GM21576 (cell line): ENCODE data around the gene AMELX.

ENCODE experiments used
- ATAC-seq: cut with Tn5 transposase; IDR thresholded peaks from one replicate; pipeline ENCODE4 v1.9.1; 2021; ENCODE audit warnings: mild to moderate bottlenecking, moderate library complexity; ENCODE audit not compliant: unreplicated experiment

AMELX gene

GRCh38 chrX:11305641-11306040 lies 12.4 kb downstream of the AMELX start:
- ATAC-seq = no peak

GRCh38 chrX:11309220-11309619 lies 16.0 kb downstream of the AMELX start:
- no peak for ATAC-seq

DNA sequence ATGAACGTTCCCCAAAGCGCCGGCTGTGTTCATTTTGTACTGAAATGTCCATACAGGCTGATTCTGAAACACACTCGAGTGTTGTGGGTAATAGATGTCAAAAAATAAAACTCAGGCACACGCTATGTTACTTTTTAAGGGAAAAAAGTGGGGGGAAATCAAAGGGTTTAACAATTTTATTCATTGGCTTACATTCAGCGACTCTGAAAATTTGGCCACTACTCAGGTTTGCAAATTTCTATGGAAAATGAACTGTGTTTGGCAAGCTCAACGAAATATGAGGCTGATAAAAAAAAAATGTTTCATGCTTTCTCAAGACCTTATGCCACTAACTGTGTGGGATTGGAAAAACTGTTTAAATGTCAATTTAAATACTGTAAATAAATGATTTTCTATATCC lies 18.5 kb downstream of the AMELX start:
- ATAC-seq = no peak

GRCh38 chrX:11319806-11320520 lies 26.8 kb downstream of the AMELX start:
- no peak for ATAC-seq

- no peak for ATAC-seq
These were observed 28.8 kb downstream of the AMELX start for GRCh38 chrX:11321986-11322385.

DNA sequence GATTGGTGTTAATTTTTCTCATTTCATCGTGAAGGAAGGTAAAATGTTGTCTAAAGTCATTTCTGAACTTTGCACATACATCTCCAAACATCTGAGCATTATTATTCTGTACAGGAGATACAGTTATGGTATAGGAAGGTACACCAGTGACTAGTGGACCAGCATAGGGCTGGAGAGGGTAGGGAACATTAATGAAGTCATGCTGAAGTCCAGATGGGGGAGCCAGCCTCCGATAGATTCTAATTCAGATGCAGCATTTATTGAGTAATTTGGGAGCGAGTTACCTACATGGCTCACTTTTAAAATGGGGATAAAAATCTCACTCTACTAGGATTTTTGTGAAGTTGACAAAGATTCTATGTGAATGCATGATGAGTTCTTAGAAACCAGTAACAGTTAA lies 34.9 kb downstream of the AMELX start:
- no peak for ATAC-seq

DNA sequence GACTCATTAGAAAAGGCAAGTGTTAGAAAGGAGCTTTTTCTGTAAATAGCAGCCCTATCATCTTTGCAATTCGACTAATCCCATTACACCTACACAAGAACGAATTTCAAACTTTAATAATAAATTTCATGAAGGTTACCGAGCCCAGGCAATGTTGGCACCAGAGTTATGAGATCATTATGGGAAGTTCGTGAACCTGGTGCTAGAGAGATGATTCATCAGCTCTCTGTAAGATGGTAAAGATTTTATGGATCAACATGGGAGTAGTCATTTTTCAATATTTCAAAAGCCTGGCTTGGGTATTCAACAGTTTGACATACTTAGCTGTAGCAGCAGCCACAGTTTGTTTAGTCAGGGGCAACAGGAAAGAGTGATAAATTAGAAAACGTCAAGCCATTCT lies 35.8 kb downstream of the AMELX start:
- no peak for ATAC-seq

DNA sequence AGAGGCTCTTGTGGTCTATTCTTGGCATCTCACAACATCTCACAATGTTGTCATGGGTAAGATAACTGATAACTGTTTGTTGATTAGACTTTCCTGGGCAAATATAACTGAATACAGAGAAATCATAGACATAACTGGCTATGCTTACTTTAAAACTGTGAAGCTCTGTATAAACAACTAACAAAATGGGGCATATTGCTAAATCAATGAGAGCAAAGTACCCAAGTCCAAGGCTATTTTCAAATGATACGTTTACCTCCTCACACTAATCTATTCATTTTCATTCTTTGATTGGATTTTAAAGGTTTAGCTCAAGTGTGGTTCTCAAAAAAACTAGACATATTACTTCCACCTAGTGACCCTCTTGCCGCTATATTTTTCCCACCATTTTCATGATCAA lies 38.6 kb downstream of the AMELX start:
- no peak for ATAC-seq

GRCh38 chrX:11334165-11334564 lies 41.0 kb downstream of the AMELX start:
- no peak for ATAC-seq

DNA sequence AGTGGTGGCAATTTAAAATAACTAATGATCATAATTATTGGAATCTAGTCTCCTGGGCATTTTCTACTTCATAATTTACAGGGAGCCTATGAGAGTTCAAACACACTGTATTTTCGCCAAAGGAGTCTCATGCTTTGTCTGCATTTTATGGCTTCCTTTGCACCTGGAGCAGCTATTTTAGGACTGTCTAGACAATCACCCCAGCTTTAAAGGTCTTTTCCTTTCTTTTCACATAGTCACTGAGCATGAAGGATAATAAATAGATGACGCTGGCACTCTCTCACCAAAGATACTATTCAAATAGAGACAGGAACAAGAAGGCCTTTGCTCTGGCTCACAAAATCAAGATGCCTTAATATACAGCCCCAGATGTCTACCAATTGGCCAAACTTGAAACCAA lies 43.0 kb downstream of the AMELX start:
- no peak for ATAC-seq

DNA sequence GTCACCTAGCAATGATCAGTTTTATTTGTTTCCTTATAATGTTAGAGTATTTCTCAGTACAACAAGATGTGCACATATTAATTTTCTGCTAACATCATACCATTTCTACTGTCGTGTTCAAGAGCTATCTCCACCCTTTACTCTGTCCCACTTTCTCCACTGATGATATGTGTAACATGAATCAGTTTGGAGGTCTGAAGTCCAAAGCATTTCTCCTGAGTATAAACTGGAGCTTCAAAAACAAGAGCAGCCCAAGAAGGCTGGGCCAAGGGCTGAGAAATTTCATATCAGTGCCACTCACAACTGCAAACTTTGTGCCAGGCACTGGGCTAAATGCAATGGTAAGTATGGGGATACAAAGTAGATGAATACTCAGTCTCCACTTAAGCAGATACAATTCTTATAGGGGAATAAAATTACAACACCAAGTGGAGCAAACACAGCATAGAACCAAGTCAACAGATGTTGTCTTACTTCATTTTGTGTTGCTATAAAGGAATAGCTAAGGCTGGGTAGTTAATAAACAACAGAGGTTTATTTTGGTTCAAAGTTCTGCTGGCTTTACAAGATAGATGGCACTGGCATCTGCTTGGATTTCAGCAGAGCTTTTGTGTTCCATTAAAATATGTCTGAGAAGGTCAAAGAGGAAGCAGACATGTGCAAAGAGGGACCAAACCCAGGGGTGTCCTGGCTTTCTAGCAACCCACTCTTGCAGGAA lies 44.2 kb downstream of the AMELX start:
- no peak for ATAC-seq

DNA sequence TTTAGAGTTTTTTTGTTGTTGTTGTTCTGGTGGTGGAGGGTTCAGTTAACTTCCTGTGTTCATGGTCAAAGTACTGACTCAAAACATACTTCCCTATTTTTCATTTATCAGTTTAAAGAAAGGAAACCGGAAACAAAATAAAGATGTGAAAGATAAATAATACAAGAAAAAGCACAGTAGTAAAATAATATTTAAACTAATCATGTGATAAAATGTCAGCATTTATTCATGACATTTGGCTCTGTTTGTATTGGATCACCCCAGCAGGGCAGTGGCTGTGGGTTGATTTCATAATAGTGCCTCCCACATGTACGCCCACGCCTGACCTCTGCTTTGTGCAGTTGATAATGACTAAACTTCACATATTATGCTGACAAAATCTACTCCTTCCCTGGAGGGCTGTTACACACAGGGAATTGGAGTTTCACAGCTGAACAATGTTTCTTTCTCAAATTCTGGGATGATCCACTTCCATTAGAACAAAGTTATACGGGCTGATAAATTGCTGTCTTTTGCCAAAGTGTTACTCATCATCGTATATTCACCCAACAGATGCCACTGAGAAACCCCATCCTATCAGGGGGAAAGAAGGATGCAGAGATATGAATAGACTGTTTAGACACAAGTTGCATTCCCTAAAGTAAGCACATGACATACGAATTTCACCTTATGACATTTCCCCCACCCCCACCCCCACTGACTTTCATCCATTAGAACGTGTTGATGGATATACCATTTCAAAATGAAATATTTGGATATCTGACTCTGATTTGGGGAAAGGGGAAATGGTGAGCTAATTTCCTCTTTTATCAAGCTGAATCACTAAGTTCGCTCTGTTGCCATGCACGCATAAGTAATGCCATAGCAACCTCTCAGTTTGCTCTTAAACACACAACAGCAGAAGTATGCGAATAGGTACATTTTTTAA lies 48.3 kb downstream of the AMELX start:
- ATAC-seq = peak; percentile 85

- ATAC-seq = no peak
These were observed 49.5 kb downstream of the AMELX start for GRCh38 chrX:11342673-11343072.

- no peak for ATAC-seq
These were observed 53.0 kb downstream of the AMELX start for GRCh38 chrX:11346121-11346682.

DNA sequence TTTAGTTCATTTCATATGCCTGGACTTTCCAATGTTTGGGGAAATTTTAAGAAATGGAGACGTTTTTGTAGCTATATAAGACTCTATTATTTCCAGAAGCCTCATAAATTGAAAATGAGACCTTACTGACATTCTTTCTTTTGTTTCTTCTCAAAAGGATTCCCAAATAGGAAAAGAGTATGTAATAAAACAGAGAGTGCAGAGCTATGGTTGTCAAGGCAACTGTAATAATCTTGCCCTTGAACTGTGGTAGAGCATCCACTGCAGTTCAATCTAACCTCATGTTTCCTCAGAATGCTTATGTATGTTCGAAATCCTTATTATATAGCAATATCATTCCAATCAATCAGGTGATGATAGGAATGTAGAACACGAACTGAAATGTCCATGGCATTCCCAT lies 54.1 kb downstream of the AMELX start:
- ATAC-seq = no peak

- no peak for ATAC-seq
These were observed 55.8 kb downstream of the AMELX start for GRCh38 chrX:11349020-11349419.

- ATAC-seq = no peak
These were observed 56.6 kb downstream of the AMELX start for GRCh38 chrX:11349661-11350337.
